ENCODE results near the gene GNG12.

GNG12 gene

GRCh38 chr1:67853704-67854103 is 20.4 kb upstream of the GNG12 start:
- no peak for DNase-seq
- Mint-ChIP-seq H3K4me3 (no peak overlapping the region), H3K4me1 (peaks cover 0 to 1% of the 10 kb centered on the region in 2 donors), H3K27me3 (peaks cover 9 to 12% of the 10 kb centered on the region in 2 donors), H3K27ac (no peak overlapping the region), H3K9me3 (no peaks in the 10 kb centered on the region), H3K36me3 (no peaks in the 10 kb centered on the region)
- peak in 1 of 2 donors; percentile 41 for ATAC-seq (replicated peaks)

- H3K4me1 Mint-ChIP-seq: peaks cover 0 to 1% of the 10 kb centered on the region in 2 donors
- no peak for ATAC-seq (replicated peaks)
- no peak for DNase-seq
These were observed 18.5 kb upstream of the GNG12 start for GRCh38 chr1:67851800-67852199.

GRCh38 chr1:67850611-67851075 is 17.4 kb upstream of the GNG12 start:
- H3K36me3 Mint-ChIP-seq: no peaks in the 10 kb centered on the region
- ATAC-seq (replicated peaks): no peak
- no peak overlapping the region for H3K4me3 Mint-ChIP-seq
- H3K9me3 Mint-ChIP-seq: no peaks in the 10 kb centered on the region
- H3K27me3 Mint-ChIP-seq: peaks cover 13 to 16% of the 10 kb centered on the region in 2 donors
- no peak overlapping the region for H3K27ac Mint-ChIP-seq
- H3K4me1 Mint-ChIP-seq: peaks cover 0 to 1% of the 10 kb centered on the region in 2 donors
- no peak for DNase-seq

More at GRCh38 chr1:67851800-67852199, 18.5 kb upstream of the GNG12 start:
- H3K27ac Mint-ChIP-seq: no peak overlapping the region
- H3K9me3 Mint-ChIP-seq: no peaks in the 10 kb centered on the region
- H3K4me3 Mint-ChIP-seq: no peak overlapping the region
- H3K27me3 Mint-ChIP-seq: peaks cover 9 to 13% of the 10 kb centered on the region in 2 donors
- no peaks in the 10 kb centered on the region for H3K36me3 Mint-ChIP-seq

- ATAC-seq (replicated peaks): peak in 1 of 2 donors; percentile 23
- Mint-ChIP-seq H3K4me1 (no peaks in the 10 kb centered on the region), H3K4me3 (no peak overlapping the region), H3K36me3 (no peaks in the 10 kb centered on the region), H3K27ac (no peak overlapping the region), H3K27me3 (peaks cover 15 to 18% of the 10 kb centered on the region in 2 donors), H3K9me3 (no peaks in the 10 kb centered on the region)
- DNase-seq: no peak
These were observed 16.9 kb upstream of the GNG12 start for GRCh38 chr1:67850151-67850551.

DNA sequence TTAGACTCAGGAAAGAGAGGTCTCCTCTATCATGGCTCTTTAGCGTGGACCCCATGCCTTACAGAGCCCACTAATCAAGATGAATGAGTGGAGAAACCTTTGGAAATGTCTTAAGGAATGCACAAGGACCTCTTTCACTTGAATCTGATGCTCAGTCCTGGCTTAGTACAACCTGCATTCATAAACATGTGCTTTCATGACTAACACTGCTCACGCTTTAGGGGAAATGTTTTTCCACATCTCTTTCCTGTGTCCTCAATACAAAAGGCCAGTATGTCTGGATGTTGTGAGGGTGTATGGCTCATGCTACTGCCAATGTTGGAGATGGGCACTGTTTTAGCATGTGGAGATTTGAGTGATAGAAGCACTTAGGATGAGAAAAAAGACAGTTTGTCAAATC is 14.2 kb upstream of the GNG12 start:
- ATAC-seq (replicated peaks) (no peak), DNase-seq (no peak)
- no peaks in the 10 kb centered on the region for H3K9me3 Mint-ChIP-seq
- no peak overlapping the region for H3K27ac Mint-ChIP-seq
- H3K4me3 Mint-ChIP-seq: no peak overlapping the region
- H3K27me3 Mint-ChIP-seq: peaks cover 23 to 24% of the 10 kb centered on the region in 2 donors
- H3K36me3 Mint-ChIP-seq: no peaks in the 10 kb centered on the region
- no peaks in the 10 kb centered on the region for H3K4me1 Mint-ChIP-seq

DNA sequence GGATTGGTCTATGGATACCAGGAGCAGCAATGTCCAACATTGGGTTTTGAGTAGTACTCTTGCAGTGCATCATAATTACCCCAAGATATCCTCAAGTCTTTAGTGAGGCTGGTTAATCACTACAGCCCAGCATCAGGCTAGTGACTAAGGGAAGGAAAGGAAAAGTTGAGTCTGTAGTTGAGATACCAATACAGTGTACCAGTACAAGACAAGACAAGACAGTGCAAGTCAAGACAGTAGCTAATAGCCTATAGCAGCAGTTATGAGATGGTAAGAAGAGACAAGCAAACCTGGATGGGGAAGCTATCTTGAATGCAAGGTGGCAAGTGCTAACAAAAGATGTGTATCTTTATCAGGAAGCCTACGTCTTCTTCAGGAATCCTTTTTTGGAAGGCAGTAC is 13.3 kb upstream of the GNG12 start:
- Mint-ChIP-seq H3K27me3 (peaks cover 24 to 29% of the 10 kb centered on the region in 2 donors), H3K27ac (no peak overlapping the region), H3K9me3 (no peaks in the 10 kb centered on the region), H3K36me3 (no peaks in the 10 kb centered on the region), H3K4me1 (no peaks in the 10 kb centered on the region), H3K4me3 (no peak overlapping the region)
- DNase-seq: no peak
- ATAC-seq (replicated peaks): no peak

DNA sequence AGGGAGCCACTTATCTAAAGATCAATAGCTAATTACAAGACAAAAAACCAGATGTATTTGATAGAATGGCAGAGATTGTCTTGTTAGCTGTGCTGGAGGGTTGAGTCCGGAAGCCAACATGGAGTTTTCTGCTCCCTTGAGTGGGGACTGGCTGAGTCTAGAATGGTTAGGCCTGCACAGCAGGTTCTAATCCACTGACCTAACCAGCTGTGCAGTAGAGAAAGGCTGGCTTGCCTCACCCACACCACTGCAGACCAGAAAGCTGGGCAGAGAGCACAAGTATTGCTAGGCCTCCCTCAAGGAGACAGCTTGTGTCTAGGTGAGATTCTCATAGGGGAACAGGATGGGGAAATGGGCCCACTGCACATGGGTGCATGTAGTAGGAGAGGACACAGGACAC is 11.7 kb upstream of the GNG12 start:
- no peaks in the 10 kb centered on the region for H3K4me1 Mint-ChIP-seq
- peaks cover 27 to 38% of the 10 kb centered on the region in 2 donors for H3K27me3 Mint-ChIP-seq
- no peaks in the 10 kb centered on the region for H3K9me3 Mint-ChIP-seq
- H3K36me3 Mint-ChIP-seq: no peaks in the 10 kb centered on the region
- H3K27ac Mint-ChIP-seq: no peak overlapping the region
- H3K4me3 Mint-ChIP-seq: no peak overlapping the region
- ATAC-seq (replicated peaks) (no peak), DNase-seq (no peak)

GRCh38 chr1:67843746-67844145 is 10.5 kb upstream of the GNG12 start:
- no peak for ATAC-seq (replicated peaks)
- Mint-ChIP-seq H3K36me3 (no peaks in the 10 kb centered on the region), H3K9me3 (no peaks in the 10 kb centered on the region), H3K27ac (no peak overlapping the region), H3K27me3 (peaks cover 26 to 36% of the 10 kb centered on the region in 2 donors), H3K4me1 (no peaks in the 10 kb centered on the region), H3K4me3 (no peak overlapping the region)
- DNase-seq: no peak

DNA sequence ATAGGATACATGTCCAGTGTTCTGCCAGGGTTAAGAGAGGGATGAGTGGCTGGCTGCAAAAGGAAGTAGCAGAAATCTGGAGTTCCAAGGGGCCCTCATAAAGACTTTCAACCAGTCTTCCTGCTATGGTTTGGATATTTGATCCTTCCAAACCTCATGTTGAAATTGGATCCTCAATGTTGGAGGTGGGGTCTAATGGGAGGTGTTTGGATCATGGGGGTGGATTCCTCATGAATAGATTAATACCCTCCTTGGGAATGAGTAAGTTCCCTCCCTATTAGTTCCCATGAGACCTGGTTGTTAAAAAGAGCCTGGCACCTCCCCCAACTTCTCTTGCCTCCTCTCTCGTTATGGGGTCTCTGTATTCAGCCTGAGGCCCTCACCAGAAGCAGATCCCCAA is 10.1 kb upstream of the GNG12 start:
- Mint-ChIP-seq H3K27me3 (peaks cover 28 to 39% of the 10 kb centered on the region in 2 donors), H3K9me3 (no peaks in the 10 kb centered on the region), H3K4me3 (no peak overlapping the region), H3K4me1 (no peaks in the 10 kb centered on the region), H3K36me3 (no peaks in the 10 kb centered on the region), H3K27ac (no peak overlapping the region)
- no peak for ATAC-seq (replicated peaks)
- DNase-seq: no peak

DNA sequence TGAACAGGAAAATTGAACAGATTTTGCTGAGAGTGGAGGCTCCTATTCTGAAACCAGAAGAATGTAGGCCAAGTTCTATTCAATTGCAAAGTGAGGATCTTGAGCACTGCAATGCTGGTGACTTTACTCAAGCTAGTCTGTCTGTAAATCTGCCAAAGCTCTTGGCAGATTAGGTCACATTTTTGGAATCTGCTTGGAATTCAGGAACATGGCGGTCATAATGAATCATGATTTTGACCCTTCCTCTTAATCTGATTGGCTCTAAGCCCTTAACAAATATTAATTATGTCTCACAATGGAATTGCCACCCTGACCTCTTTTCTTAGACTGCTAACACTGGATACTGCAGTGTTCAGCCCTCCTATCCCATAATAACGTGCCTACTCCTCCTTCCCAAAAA is 7.2 kb upstream of the GNG12 start:
- no peak overlapping the region for H3K4me3 Mint-ChIP-seq
- H3K36me3 Mint-ChIP-seq: no peaks in the 10 kb centered on the region
- no peaks in the 10 kb centered on the region for H3K9me3 Mint-ChIP-seq
- ATAC-seq (replicated peaks) (no peak), DNase-seq (no peak)
- peaks cover 43 to 59% of the 10 kb centered on the region in 2 donors for H3K27me3 Mint-ChIP-seq
- no peaks in the 10 kb centered on the region for H3K4me1 Mint-ChIP-seq
- H3K27ac Mint-ChIP-seq: no peak overlapping the region

GRCh38 chr1:67839826-67840225 is 6.6 kb upstream of the GNG12 start:
- Mint-ChIP-seq H3K9me3 (no peaks in the 10 kb centered on the region), H3K36me3 (no peaks in the 10 kb centered on the region), H3K4me3 (no peak overlapping the region), H3K4me1 (no peaks in the 10 kb centered on the region), H3K27me3 (peaks cover 41 to 55% of the 10 kb centered on the region in 2 donors), H3K27ac (no peak overlapping the region)
- DNase-seq (no peak), ATAC-seq (replicated peaks) (no peak)

GRCh38 chr1:67838180-67838910 is 5.1 kb upstream of the GNG12 start:
- Mint-ChIP-seq H3K4me3 (no peak overlapping the region), H3K9me3 (no peaks in the 10 kb centered on the region), H3K27me3 (peaks cover 52 to 68% of the 10 kb centered on the region in 2 donors), H3K36me3 (peaks cover 0 to 2% of the 10 kb centered on the region in 2 donors), H3K27ac (no peak overlapping the region), H3K4me1 (peaks cover 5 to 6% of the 10 kb centered on the region in 2 donors)
- DNase-seq (no peak), ATAC-seq (replicated peaks) (no peak)

DNA sequence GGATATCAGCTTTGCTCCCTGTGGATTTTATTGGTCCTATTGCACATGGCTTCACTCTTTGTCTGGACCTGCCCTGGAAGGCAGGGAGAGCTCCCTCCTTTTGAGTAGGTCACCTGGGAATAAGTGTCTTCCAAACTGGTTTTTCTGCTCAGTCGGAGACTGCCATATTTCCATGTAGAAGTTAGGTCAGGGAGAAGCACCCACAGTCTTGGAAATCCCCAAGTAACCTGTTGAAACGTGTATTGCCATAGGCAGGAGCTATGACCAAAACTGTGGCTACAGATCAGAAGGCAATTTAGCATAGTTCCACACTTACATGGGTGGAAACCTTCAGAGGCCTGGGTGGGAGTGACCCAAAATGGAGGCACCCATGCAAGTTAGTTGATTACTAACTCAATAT is 3.5 kb upstream of the GNG12 start:
- H3K4me1 Mint-ChIP-seq: peaks cover 10 to 18% of the 10 kb centered on the region in 2 donors
- no peak for ATAC-seq (replicated peaks)

DNA sequence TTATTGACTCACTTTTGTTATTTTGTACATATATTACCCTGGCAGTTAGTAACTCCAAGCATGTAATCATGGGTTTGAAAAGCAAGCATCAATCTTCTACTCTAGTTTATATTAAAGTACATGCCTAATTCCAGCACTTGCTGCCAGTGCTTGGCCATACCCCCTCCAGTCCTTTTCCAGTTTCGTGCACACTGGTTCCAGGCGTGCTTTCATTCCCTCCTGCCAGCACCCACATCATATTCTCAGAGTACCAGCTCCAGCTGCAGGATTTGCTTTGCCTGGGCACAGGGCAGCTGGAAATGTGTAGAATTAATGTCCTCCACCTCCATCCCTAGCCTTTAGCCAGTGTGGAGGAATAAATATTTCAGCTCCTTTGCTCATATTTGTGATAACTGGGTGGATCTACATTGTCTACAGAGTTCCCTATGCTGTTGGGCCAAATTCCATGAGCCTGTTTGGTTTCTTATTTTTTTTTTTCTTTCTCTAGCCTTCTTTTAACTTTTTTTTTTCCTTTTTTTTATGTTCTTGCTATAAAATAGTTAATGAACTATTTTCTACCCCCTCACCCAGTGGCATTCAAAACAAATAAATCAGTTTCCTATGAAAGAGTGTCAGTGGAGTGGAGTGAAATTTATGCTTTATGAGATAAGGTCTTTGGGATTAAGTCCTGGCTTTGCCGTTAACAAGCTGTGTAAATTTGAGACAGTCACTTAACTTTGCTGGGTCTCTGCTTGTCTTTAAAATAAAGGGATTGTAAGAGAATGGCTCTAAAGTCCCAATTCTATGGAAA is 2.6 kb upstream of the GNG12 start:
- ATAC-seq (replicated peaks): no peak
- H3K4me3 Mint-ChIP-seq: no peak overlapping the region
- no peak overlapping the region for H3K27ac Mint-ChIP-seq
- H3K27me3 Mint-ChIP-seq: peaks cover 62 to 79% of the 10 kb centered on the region in 2 donors
- no peak for DNase-seq
- peaks cover 0 to 2% of the 10 kb centered on the region in 2 donors for H3K36me3 Mint-ChIP-seq
- H3K9me3 Mint-ChIP-seq: no peaks in the 10 kb centered on the region
- H3K4me1 Mint-ChIP-seq: peaks cover 11 to 23% of the 10 kb centered on the region in 2 donors

More for the DNA sequence above, 3.5 kb upstream of the GNG12 start:
- Mint-ChIP-seq H3K27ac (no peak overlapping the region), H3K4me3 (no peak overlapping the region), H3K27me3 (peaks cover 58 to 77% of the 10 kb centered on the region in 2 donors), H3K9me3 (no peaks in the 10 kb centered on the region), H3K36me3 (peaks cover 0 to 2% of the 10 kb centered on the region in 2 donors)
- DNase-seq: no peak
